HG03439 (cell line): Measurements from ENCODE around the gene LRRC8A.
"Not testable (repeated sequence)": the region's sequence is repeated elsewhere in the genome, so short reads cannot be mapped to it uniquely, and the experiment has no call there.

Experiments used
- ATAC-seq: cut with Tn5 transposase; IDR thresholded peaks from one replicate; pipeline ENCODE4 v1.9.1; 2021; ENCODE audit warnings: mild to moderate bottlenecking, moderate library complexity; ENCODE audit not compliant: unreplicated experiment

The LRRC8A gene

GRCh38 chr9:128881884-128882676, at the start of gene LRRC8A, which contains the start of gene KYAT1:
LRRC8A (plus strand) TSS chr9:128882133; CDS start chr9:128907165, 25,032 bp downstream.
KYAT1 (minus strand) TSS chr9:128881950; CDS start chr9:128845405, 36,545 bp downstream.
- ATAC-seq = peak; percentile 92

GRCh38 chr9:128833696-128834095, 48.2 kb upstream of the LRRC8A start:
- ATAC-seq = no peak

- no peak for ATAC-seq
These were observed 46.4 kb upstream of the LRRC8A start for GRCh38 chr9:128835246-128836210.

- ATAC-seq = no peak
These were observed 45.3 kb upstream of the LRRC8A start for GRCh38 chr9:128836509-128837145.

GRCh38 chr9:128838338-128838737, 43.6 kb upstream of the LRRC8A start:
- ATAC-seq = no peak

GRCh38 chr9:128840524-128840923, 41.4 kb upstream of the LRRC8A start:
- no peak for ATAC-seq

DNA sequence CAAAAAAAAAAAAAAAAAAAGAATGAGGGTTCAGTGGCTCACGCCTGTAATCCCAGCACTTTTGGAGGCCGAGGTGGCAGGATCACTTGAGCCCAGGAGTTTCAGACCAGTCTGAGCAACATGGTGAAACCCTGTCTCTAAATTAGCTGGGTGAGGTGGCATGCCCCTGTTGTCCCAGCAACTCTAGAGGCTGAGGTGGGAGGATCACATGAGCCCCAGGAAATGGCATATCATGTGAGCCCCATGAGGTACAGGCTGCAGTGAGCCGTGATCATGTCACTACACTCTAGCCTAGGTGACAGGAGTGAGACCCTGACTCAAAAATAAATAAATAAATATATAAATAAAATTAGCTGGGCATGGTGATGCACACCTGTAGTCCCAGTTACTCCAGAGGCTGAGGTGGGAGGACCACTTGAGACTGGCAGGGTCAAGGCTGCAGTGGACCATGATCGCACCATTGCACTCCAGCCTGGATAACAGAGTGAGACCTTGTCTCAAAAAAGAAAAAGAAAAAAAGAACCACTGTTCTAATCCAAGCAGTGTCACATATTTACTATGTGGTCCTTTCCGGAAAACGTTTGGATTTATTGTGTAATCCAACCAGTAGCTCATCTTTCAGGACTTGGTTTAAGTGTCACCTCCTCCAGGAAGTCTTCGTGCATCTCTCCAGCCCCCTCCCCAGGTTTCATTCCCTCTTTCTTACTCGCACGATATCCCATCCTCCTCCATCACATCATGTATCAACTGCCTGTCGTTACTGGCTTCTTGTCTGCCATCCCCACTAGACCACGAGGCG, 40.0 kb upstream of the LRRC8A start:
- no peak for ATAC-seq

GRCh38 chr9:128843171-128843570, 38.8 kb upstream of the LRRC8A start:
- ATAC-seq = not testable (repeated sequence)

- ATAC-seq = no peak
These were observed 36.6 kb upstream of the LRRC8A start for GRCh38 chr9:128845186-128845931.

GRCh38 chr9:128846680-128847030, 35.3 kb upstream of the LRRC8A start:
- no peak for ATAC-seq

DNA sequence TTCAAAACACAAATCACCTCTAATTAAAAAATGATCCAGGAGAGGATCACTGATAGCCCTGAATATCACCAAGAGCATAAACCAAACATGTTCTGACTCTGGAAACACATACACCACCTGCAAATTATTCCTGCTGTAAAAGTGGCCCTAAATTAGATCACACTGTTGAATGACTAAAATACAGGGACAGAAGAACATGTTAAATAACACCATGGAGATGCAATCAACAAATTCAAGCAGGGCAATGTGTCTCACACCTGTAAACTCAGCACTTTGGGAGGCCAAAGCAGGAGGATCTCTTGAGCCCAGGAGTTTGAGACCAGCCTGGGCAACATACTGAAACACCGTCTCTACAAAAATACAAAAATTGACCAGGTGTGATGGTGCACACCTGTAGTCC, 34.1 kb upstream of the LRRC8A start:
- no peak for ATAC-seq

DNA sequence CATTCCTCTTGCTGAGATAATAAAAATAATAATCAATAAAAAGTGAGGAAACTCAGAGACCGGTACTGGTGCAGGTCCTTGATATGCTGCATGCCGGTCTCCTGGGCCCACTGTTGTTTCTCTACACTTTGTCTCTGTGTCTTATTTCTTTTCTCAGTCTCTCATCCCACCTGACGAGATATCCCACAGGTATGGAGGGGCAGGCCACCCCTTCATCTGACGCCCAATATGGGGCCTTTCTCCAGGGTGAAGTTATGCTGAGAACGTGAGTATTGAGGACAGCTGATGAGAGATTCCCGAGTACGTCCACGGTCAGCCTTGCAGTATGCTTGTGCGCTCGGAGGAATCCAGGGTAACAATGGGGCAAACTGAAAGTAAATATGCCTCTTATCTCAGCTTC, 30.9 kb upstream of the LRRC8A start:
- not testable (repeated sequence) for ATAC-seq

DNA sequence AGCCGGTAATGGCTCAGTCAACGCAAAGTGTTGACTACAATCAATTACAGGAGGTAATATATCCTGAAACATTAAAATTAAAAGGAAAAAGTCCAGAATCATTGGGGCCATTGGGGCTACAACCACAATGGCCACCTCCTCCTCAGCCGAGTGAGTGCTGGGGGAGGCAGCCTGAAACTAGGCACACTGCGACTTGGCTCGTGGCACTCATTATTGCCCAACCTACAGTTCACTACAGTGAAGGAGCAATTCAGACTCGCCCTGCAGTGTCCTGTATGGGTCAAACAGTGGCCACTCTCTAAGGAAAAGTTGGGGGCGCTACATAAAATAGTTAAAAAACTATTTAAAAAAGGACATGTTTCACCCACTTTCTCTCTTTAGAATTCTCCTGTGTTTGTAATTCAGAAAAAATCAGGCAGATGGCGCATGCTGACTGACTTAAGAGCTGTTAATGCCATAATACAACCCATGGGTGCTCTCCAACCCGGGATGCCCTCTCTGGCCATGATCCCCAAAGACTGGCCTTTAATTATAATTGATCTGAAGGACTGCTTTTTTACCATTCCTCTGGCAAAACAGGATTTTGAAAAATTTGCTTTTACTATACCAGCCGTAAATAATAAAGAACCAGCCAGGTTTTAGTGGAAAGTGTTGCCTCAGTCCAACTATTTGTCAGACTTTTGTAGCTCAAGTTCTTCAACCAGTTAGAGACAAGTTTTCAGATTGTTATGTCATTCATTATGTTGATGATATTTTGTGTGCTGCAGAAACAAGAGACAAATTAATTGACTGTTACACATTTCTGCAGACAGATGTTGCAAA, 29.9 kb upstream of the LRRC8A start:
- ATAC-seq = not testable (repeated sequence)

DNA sequence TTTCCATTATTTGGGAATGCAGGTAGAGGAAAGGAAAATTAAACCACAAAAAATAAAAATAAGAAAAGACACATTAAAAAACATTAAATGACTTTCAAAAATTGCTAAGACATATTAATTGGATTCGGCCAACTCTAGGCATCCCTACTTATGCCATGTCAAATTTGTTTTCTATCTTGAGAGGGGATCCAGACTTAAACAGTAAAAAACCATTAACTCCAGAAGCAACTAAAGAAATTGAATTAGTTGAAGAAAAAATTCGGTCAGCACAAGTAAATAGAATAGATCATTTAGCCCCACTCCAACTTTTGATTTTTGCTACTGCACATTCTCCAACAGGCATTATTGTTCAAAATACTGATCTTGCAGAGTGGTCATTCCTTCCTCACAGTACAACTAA, 29.3 kb upstream of the LRRC8A start:
- ATAC-seq = not testable (repeated sequence)

- ATAC-seq = not testable (repeated sequence)
These were observed 27.5 kb upstream of the LRRC8A start for GRCh38 chr9:128854454-128854853.

GRCh38 chr9:128858476-128858875, 23.5 kb upstream of the LRRC8A start:
- not testable (repeated sequence) for ATAC-seq

DNA sequence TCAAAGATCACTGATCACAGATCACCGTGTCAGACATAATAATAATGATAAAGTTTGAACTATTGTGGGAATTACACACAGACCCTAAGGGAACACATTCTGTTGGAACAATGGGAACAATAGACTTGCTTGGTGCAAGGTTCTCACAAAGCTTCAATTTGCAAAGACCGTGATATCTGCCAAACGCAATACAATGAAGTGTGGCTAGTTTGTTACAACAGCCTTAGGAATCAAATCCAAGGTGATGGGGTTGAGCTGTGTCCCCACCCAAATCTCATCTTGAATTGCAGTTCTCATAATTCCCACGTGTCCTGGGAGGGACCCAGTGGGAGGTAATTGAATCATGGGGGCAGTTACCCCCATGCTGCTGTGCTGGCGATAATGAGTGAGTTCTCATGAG, 21.0 kb upstream of the LRRC8A start:
- no peak for ATAC-seq

- no peak for ATAC-seq
These were observed 20.4 kb upstream of the LRRC8A start for GRCh38 chr9:128861501-128861900.

- no peak for ATAC-seq
These were observed 19.5 kb upstream of the LRRC8A start for GRCh38 chr9:128862401-128862851.
